Testis (tissue), 2 donors: ENCODE results near the gene MAPK9.

Experiments
- CTCF ChIP-seq, 3 experiments: fragments of 450-650 bp in 2 of 3; fragments of 200-600 bp in 1 of 3; sonication (generic) in 1 of 3; IDR thresholded peaks; one replicate each; pipeline ENCODE4 v1.5.1; 2016 to 2019; ENCODE audit warnings: antibody characterized with exemption in 3 of 3, mild to moderate bottlenecking in 2 of 3, moderate library complexity in 1 of 3
- POLR2A ChIP-seq: fragments of 450-650 bp; IDR thresholded peaks from one replicate; pipeline ENCODE4 v1.6.1; 2017; ENCODE audit warnings: antibody characterized with exemption, mild to moderate bottlenecking, moderate library complexity

- TF ChIP-seq CTCF (IDR thresholded peaks at IDR 0.05) (no peak), POLR2A (no peak)
Observed at GRCh38 chr5:180206993-180207392, 84.9 kb downstream of the MAPK9 start.
